Measurements from ENCODE around the gene MAP2K5. TPM values are rescaled to one million over a fixed set of nuclear protein-coding genes. Genes with fewer than 3 reads are reported as not detected.

The MAP2K5 gene
- total RNA-seq, 1 experiment from 2014 or later: 15.0 TPM

GRCh38 chr15:67509918-67510317 lies 32.6 kb upstream of the MAP2K5 start:
- Histone ChIP-seq H2BK20ac (ENCODE audit: low read depth, low read length, poor library complexity, severe bottlenecking) (no peak overlapping the region), H2BK12ac (ENCODE audit: insufficient read length, low read depth, low read length) (no peak overlapping the region), H3K9me3 (ENCODE audit: control insufficient read depth, low read depth, low read length) (no peaks in the 10 kb centered on the region), H3K56ac (ENCODE audit: insufficient read length, low read depth, low read length) (no peak overlapping the region), H3K14ac (ENCODE audit: insufficient read depth, low read length) (no peak overlapping the region), H2BK5ac (ENCODE audit: insufficient read length, low read length) (no peak overlapping the region), H2BK15ac (ENCODE audit: low read depth, low read length) (no peak overlapping the region), H3K18ac (ENCODE audit: insufficient read length, low read depth, low read length) (no peak overlapping the region), H2AFZ (ENCODE audit: low read length) (no peak overlapping the region), H4K5ac (ENCODE audit: insufficient read length, low read depth, low read length) (no peak overlapping the region), H3K27me3 (ENCODE audit: insufficient read depth, low read length) (no peaks in the 10 kb centered on the region), H3K27ac (ENCODE audit: insufficient read length, low read depth, low read length) (no peak overlapping the region), H4K91ac (ENCODE audit: insufficient read length, low read depth, low read length) (no peak overlapping the region), H3K23me2 (ENCODE audit: insufficient read length, low read depth, low read length, poor library complexity, severe bottlenecking) (no peaks in the 10 kb centered on the region), H2AK5ac (ENCODE audit: insufficient read length, low read length) (no peak overlapping the region), H2BK120ac (ENCODE audit: low read depth, low read length, poor library complexity, severe bottlenecking) (no peak overlapping the region), H3K79me2 (ENCODE audit: insufficient read depth, low read length) (no peaks in the 10 kb centered on the region), H3K4me1 (ENCODE audit: insufficient read depth, low read length) (no peaks in the 10 kb centered on the region; the same call in 1 of the 2 replicates), H3K79me1 (ENCODE audit: insufficient read depth, low read depth, low read length, poor library complexity, severe bottlenecking) (no peaks in the 10 kb centered on the region), H4K8ac (replicated peaks; ENCODE audit: insufficient read length, low read depth, low read length) (no peak overlapping the region), H3K4ac (ENCODE audit: low read depth, low read length) (no peak overlapping the region), H3T11ph (ENCODE audit: low read length) (no peak overlapping the region), H3K9ac (ENCODE audit: extremely low read depth, insufficient read length, low read length) (no peak overlapping the region), H3K23ac (ENCODE audit: insufficient read length, low read depth, low read length) (no peak overlapping the region), H4K20me1 (ENCODE audit: control insufficient read depth, insufficient read depth, insufficient read length) (no peaks in the 10 kb centered on the region), H3K4me2 (ENCODE audit: insufficient read depth, insufficient read length, low read length) (no peak overlapping the region)
- no peak for TF ChIP-seq CTCF (conservative IDR thresholded peaks at IDR 0.05)
- no peak for DNase-seq
- Mint-ChIP-seq H3K36me3 (ENCODE audit: insufficient read depth in 1 of 3, low read depth in 3 of 3) (peaks cover 0 to 10% (median 0%) of the 10 kb centered on the region in 3 experiments; a peak in 2 of 7 replicates), H3K27me3 (ENCODE audit: low read depth) (no peaks in the 10 kb centered on the region), H3K4me1 (no peaks in the 10 kb centered on the region), H3K4me3 (no peak overlapping the region), H3K27ac (no peak overlapping the region), H3K9me3 (no peaks in the 10 kb centered on the region)
- no CpG with 5 or more reads among the region's 4 CpGs for WGBS (ENCODE audit: extremely low coverage, insufficient read length, low lambda C conversion rate)
